HEK293 (cell line): ENCODE results near the gene GNG14.

Experiments
- GLIS1 ChIP-seq: fragments of 450-650 bp; formaldehyde crosslinking; IDR thresholded peaks from 2 replicates; pipeline ENCODE4 v1.5.1; 2016; ENCODE audit warnings: missing biosample characterization, missing genetic modification characterization
- KLF8 ChIP-seq: fragments of 450-650 bp; formaldehyde crosslinking; IDR thresholded peaks from 2 replicates; pipeline ENCODE4 v1.5.1; 2016; ENCODE audit warnings: missing biosample characterization, missing genetic modification characterization
- KLF9 ChIP-seq: fragments of 450-650 bp; formaldehyde crosslinking; IDR thresholded peaks from 2 replicates; pipeline ENCODE4 v1.5.1; 2016; ENCODE audit warnings: missing biosample characterization, missing genetic modification characterization, low read depth
- MYNN ChIP-seq: fragments of 450-650 bp; formaldehyde crosslinking; IDR thresholded peaks from 2 replicates; pipeline ENCODE4 v1.5.1; 2016; ENCODE audit warnings: missing biosample characterization, missing genetic modification characterization, borderline replicate concordance
- PATZ1 ChIP-seq: fragments of 450-650 bp; formaldehyde crosslinking; IDR thresholded peaks from 2 replicates; pipeline ENCODE4 v1.5.1; 2016; ENCODE audit warnings: missing biosample characterization, missing genetic modification characterization
- SCRT2 ChIP-seq: fragments of 450-650 bp; formaldehyde crosslinking; IDR thresholded peaks from 2 replicates; pipeline ENCODE4 v1.5.1; 2016; ENCODE audit warnings: missing biosample characterization, missing genetic modification characterization
- SP2 ChIP-seq: fragments of 450-650 bp; formaldehyde crosslinking; IDR thresholded peaks from 2 replicates; pipeline ENCODE4 v1.5.1; 2016; ENCODE audit warnings: missing biosample characterization, missing genetic modification characterization
- YY1 ChIP-seq: fragments of 450-650 bp; formaldehyde crosslinking; IDR thresholded peaks from 2 replicates; pipeline ENCODE4 v1.5.1; 2018; ENCODE audit warnings: missing biosample characterization, missing genetic modification characterization
- ZBTB21 ChIP-seq: fragments of 450-650 bp; formaldehyde crosslinking; IDR thresholded peaks from 2 replicates; pipeline ENCODE4 v1.5.1; 2017; ENCODE audit warnings: missing biosample characterization, missing genetic modification characterization
- ZBTB7A ChIP-seq: fragments of 450-650 bp; formaldehyde crosslinking; IDR thresholded peaks from 2 replicates; pipeline ENCODE4 v1.5.1; 2016; ENCODE audit warnings: low read depth, missing biosample characterization, missing genetic modification characterization
- ZNF10 ChIP-seq: fragments of 450-650 bp; formaldehyde crosslinking; IDR thresholded peaks from 2 replicates; pipeline ENCODE4 v1.5.1; 2017; ENCODE audit warnings: missing biosample characterization, missing genetic modification characterization
- ZNF114 ChIP-seq: fragments of 450-650 bp; formaldehyde crosslinking; IDR thresholded peaks from 2 replicates; pipeline ENCODE4 v1.5.0; 2017; ENCODE audit warnings: missing biosample characterization, missing genetic modification characterization
- ZNF24 ChIP-seq: fragments of 450-650 bp; formaldehyde crosslinking; IDR thresholded peaks from 2 replicates; pipeline ENCODE4 v1.5.1; 2016; ENCODE audit warnings: missing biosample characterization, missing genetic modification characterization
- ZNF391 ChIP-seq: fragments of 450-650 bp; formaldehyde crosslinking; IDR thresholded peaks from 2 replicates; pipeline ENCODE4 v1.5.1; 2016; ENCODE audit warnings: low read depth, missing biosample characterization, missing genetic modification characterization, borderline replicate concordance
- ZNF394 ChIP-seq: fragments of 450-650 bp; formaldehyde crosslinking; IDR thresholded peaks from 2 replicates; pipeline ENCODE4 v1.5.1; 2016; ENCODE audit warnings: missing biosample characterization, missing genetic modification characterization, mild to moderate bottlenecking, moderate library complexity, borderline replicate concordance
- ZNF473 ChIP-seq: fragments of 450-650 bp; formaldehyde crosslinking; IDR thresholded peaks from 2 replicates; pipeline ENCODE4 v1.5.1; 2017; ENCODE audit warnings: missing biosample characterization, missing genetic modification characterization
- ZNF501 ChIP-seq: fragments of 450-650 bp; formaldehyde crosslinking; IDR thresholded peaks from 2 replicates; pipeline ENCODE4 v1.5.1; 2016; ENCODE audit warnings: missing biosample characterization, missing genetic modification characterization
- ZNF555 ChIP-seq: fragments of 450-650 bp; formaldehyde crosslinking; conservative IDR thresholded peaks from 2 replicates; pipeline ENCODE4 v1.5.1; 2017; ENCODE audit warnings: missing biosample characterization, mild to moderate bottlenecking, missing genetic modification characterization, inconsistent platforms
- ZNF596 ChIP-seq: fragments of 450-650 bp; IDR thresholded peaks from 2 replicates; pipeline ENCODE4 v1.5.0; 2018; ENCODE audit warnings: missing biosample characterization, mild to moderate bottlenecking, missing genetic modification characterization, moderate library complexity
- ZNF600 ChIP-seq: fragments of 450-650 bp; formaldehyde crosslinking; IDR thresholded peaks from 2 replicates; pipeline ENCODE4 v1.5.1; 2016; ENCODE audit warnings: missing biosample characterization, missing genetic modification characterization
- ZNF624 ChIP-seq: fragments of 450-650 bp; formaldehyde crosslinking; IDR thresholded peaks from 2 replicates; pipeline ENCODE4 v1.5.1; 2017; ENCODE audit warnings: missing biosample characterization, missing genetic modification characterization
- ZNF629 ChIP-seq: fragments of 450-650 bp; formaldehyde crosslinking; IDR thresholded peaks from 2 replicates; pipeline ENCODE4 v1.5.1; 2017; ENCODE audit warnings: missing biosample characterization, missing genetic modification characterization
- ZNF660 ChIP-seq: fragments of 450-650 bp; IDR thresholded peaks from 2 replicates; pipeline ENCODE4 v1.5.1; 2018; ENCODE audit warnings: missing biosample characterization, mild to moderate bottlenecking, missing genetic modification characterization
- ZNF664 ChIP-seq: fragments of 450-650 bp; formaldehyde crosslinking; IDR thresholded peaks from 2 replicates; pipeline ENCODE4 v1.5.1; 2016; ENCODE audit warnings: missing biosample characterization, missing genetic modification characterization
- ZNF704 ChIP-seq: fragments of 450-650 bp; formaldehyde crosslinking; IDR thresholded peaks from 2 replicates; pipeline ENCODE4 v1.5.1; 2016; ENCODE audit warnings: missing biosample characterization, missing genetic modification characterization
- ZNF76 ChIP-seq: fragments of 450-650 bp; formaldehyde crosslinking; IDR thresholded peaks from 2 replicates; pipeline ENCODE4; 2016; ENCODE audit warnings: low read depth, missing biosample characterization, missing genetic modification characterization, borderline replicate concordance
- ZNF843 ChIP-seq: fragments of 450-650 bp; formaldehyde crosslinking; IDR thresholded peaks from 2 replicates; pipeline ENCODE4 v1.5.1; 2016; ENCODE audit warnings: missing biosample characterization, missing genetic modification characterization
- ZSCAN16 ChIP-seq: fragments of 450-650 bp; formaldehyde crosslinking; IDR thresholded peaks from 2 replicates; pipeline ENCODE4 v1.5.1; 2016; ENCODE audit warnings: missing biosample characterization, missing genetic modification characterization
- TF ChIP-seq, protein P1 (sequence below): fragments of 450-650 bp; formaldehyde crosslinking; IDR thresholded peaks from 2 replicates; pipeline ENCODE4 v1.5.1; 2016; ENCODE audit warnings: missing biosample characterization, missing genetic modification characterization, low read depth
- TF ChIP-seq, protein P2 (sequence below): fragments of 450-650 bp; formaldehyde crosslinking; IDR thresholded peaks from 2 replicates; pipeline ENCODE4 v1.5.1; 2017; ENCODE audit warnings: missing biosample characterization, missing genetic modification characterization
- TF ChIP-seq, protein P3 (sequence below): fragments of 450-650 bp; formaldehyde crosslinking; IDR thresholded peaks from 2 replicates; pipeline ENCODE4 v1.5.1; 2016; ENCODE audit warnings: missing biosample characterization, missing genetic modification characterization

GNG14 gene

GRCh38 chr19:12696366-12697335 lies 8.9 kb downstream of the GNG14 start, which contains the start of gene FBXW9 (continued):
- 0 out of 2 replicates have a peak, but pooled peaks have one; percentile 27 for TF ChIP-seq ZNF704
- TF ChIP-seq, protein P1, sequence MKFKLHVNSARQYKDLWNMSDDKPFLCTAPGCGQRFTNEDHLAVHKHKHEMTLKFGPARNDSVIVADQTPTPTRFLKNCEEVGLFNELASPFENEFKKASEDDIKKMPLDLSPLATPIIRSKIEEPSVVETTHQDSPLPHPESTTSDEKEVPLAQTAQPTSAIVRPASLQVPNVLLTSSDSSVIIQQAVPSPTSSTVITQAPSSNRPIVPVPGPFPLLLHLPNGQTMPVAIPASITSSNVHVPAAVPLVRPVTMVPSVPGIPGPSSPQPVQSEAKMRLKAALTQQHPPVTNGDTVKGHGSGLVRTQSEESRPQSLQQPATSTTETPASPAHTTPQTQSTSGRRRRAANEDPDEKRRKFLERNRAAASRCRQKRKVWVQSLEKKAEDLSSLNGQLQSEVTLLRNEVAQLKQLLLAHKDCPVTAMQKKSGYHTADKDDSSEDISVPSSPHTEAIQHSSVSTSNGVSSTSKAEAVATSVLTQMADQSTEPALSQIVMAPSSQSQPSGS (tag by site-specific recombination): 0 out of 2 replicates have a peak, but pooled peaks have one; percentile 9
- TF ChIP-seq ZNF114 (tag by site-specific recombination): no peak
- TF ChIP-seq ZSCAN16 (tag by site-specific recombination): no peak
- TF ChIP-seq, protein P2, sequence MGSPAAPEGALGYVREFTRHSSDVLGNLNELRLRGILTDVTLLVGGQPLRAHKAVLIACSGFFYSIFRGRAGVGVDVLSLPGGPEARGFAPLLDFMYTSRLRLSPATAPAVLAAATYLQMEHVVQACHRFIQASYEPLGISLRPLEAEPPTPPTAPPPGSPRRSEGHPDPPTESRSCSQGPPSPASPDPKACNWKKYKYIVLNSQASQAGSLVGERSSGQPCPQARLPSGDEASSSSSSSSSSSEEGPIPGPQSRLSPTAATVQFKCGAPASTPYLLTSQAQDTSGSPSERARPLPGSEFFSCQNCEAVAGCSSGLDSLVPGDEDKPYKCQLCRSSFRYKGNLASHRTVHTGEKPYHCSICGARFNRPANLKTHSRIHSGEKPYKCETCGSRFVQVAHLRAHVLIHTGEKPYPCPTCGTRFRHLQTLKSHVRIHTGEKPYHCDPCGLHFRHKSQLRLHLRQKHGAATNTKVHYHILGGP (tag by site-specific recombination): 0 out of 2 replicates have a peak, but pooled peaks have one; percentile 49
- no peak for TF ChIP-seq SCRT2 (tag by site-specific recombination)
- TF ChIP-seq MYNN (tag by site-specific recombination): no peak
- TF ChIP-seq PATZ1: 0 out of 2 replicates have a peak, but pooled peaks have one; percentile 38
- peak; percentile 84 for TF ChIP-seq ZBTB7A (tag by site-specific recombination)
- peak; percentile 62 for TF ChIP-seq KLF8
- TF ChIP-seq ZNF600: peak; percentile 91
- peak; percentile 61; the same call in 1 of the 2 replicates for TF ChIP-seq ZNF24 (tag by site-specific recombination)
- peak; percentile 54; the same call in 1 of the 2 replicates for TF ChIP-seq ZNF394 (tag by site-specific recombination)
- peak; percentile 65; the same call in 1 of the 2 replicates for TF ChIP-seq YY1 (tag by site-specific recombination)
- TF ChIP-seq, protein P3, sequence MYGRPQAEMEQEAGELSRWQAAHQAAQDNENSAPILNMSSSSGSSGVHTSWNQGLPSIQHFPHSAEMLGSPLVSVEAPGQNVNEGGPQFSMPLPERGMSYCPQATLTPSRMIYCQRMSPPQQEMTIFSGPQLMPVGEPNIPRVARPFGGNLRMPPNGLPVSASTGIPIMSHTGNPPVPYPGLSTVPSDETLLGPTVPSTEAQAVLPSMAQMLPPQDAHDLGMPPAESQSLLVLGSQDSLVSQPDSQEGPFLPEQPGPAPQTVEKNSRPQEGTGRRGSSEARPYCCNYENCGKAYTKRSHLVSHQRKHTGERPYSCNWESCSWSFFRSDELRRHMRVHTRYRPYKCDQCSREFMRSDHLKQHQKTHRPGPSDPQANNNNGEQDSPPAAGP (tag by site-specific recombination): peak; percentile 74; the same call in 1 of the 2 replicates
- TF ChIP-seq ZNF76 (tag by site-specific recombination): peak; percentile 48; the same call in 1 of the 2 replicates
- TF ChIP-seq ZBTB21: peak; percentile 89
- no peak for TF ChIP-seq ZNF596 (tag by site-specific recombination)
- TF ChIP-seq ZNF555 (tag by site-specific recombination): no peak
- peak; percentile 26; the same call in 1 of the 2 replicates for TF ChIP-seq ZNF391 (tag by site-specific recombination)
- TF ChIP-seq ZNF624: no peak
- peak; percentile 76 for TF ChIP-seq ZNF10 (tag by site-specific recombination)
- peak; percentile 80 for TF ChIP-seq ZNF660 (tag by site-specific recombination)
- TF ChIP-seq ZNF629 (tag by site-specific recombination): peak; percentile 96
- peak; percentile 60; the same call in 1 of the 2 replicates for TF ChIP-seq ZNF843 (tag by site-specific recombination)
- TF ChIP-seq SP2 (tag by site-specific recombination): peak; percentile 84
- TF ChIP-seq GLIS1 (tag by site-specific recombination): peak; percentile 13; the same call in 1 of the 2 replicates
- no peak for TF ChIP-seq ZNF473 (tag by site-specific recombination)
- peak; percentile 33; the same call in 1 of the 2 replicates for TF ChIP-seq ZNF664 (tag by site-specific recombination)
- peak; percentile 67; the same call in 1 of the 2 replicates for TF ChIP-seq KLF9 (tag by site-specific recombination)
- TF ChIP-seq ZNF501 (tag by site-specific recombination): peak; percentile 82; the same call in 1 of the 2 replicates
